HG03469 (cell line): Measurements from ENCODE around the gene SNX21.
"Not testable (repeated sequence)": the region's sequence is repeated elsewhere in the genome, so short reads cannot be mapped to it uniquely, and the experiment has no call there.

Source experiments
- ATAC-seq: cut with Tn5 transposase; IDR thresholded peaks from one replicate; pipeline ENCODE4 v1.9.1; 2021; ENCODE audit warnings: mild to moderate bottlenecking, moderate library complexity, moderate number of reproducible peaks; ENCODE audit not compliant: unreplicated experiment

The SNX21 gene

DNA sequence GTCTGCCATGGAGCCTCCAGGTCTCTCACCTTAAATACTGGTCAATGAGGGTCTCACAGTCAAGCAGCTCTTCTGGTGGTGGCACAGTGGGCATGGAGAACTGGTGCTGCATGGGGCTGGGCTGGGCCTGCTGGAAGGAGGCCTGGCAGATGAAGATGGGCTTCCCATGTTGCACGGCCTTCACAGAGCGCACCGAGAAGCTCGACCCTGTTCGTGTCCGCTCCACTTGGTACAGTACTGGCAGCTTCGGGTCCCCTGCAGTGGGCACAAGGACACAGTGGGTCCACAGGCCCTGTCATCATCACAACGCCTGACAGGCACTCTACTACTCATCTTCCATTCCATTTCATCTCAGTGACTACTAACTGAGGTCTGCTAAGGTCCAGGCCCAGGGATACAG lies 14.8 kb downstream of the SNX21 start:
- no peak for ATAC-seq

DNA sequence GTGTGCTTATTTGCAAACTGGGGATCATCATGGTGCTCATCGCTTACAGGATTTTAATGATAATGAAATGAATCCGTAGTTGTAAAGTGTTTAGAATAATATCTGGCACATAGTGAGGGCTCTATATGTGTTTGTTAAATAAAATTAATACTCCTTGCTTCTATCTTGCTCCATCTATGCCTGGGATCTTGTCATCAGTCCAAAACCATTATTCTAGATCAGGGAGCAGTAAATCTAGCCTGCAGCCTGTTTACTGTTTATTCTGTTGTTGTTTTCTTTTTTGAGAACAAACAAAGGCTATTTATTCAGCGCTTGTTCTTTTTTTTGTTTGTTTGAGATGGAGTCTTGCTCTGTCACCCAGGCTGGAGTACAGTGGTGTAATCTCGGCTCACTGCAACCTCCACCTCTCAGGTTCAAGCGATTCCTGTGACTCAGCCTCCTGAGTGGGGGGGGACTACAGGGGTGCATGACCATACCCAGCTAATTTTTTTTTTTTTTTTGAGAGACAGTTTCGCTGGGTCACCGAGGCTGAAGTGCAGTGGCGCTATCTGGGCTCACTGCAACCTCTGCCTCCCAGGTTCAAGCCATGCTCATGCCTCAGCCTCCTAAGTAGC lies 15.5 kb downstream of the SNX21 start:
- ATAC-seq: no peak

DNA sequence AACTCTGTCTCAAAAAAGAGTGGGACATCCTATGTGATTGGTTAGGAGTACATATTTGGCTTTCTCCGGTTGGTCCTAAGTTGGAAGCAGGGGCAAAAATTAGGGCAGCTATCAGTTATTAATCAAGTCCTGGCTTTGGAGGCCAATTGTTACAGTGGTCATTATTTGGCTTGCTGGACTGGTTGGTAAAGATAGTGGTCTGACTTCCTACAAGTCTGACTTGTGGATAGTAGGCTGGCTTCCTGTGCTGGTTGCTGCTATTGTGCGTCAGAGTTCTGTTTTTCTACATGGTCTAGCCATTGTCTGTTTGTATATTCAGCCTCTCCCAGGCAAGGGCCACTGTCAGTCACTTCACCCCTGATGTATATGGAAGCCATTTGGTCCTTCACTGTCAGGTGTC lies 16.6 kb downstream of the SNX21 start:
- no peak for ATAC-seq

DNA sequence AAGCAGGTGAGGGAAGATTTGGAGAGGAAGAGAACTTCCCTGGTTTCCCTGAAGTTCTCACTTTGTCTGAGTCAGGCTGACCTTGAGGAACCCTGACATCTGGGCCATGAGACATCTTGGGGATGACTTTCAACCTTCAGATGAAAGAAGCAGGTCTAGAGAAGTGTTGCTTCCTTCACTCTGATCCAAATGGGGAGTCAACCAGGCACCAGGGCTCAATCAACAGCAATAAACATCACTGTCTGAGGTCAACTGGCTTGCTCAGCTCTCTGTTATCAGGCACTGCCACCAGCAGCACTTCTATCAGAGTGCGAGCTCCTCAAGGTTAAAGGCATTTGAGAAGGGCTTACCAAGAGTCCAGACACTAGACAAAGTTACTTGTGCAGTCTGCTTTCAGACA lies 17.3 kb downstream of the SNX21 start:
- no peak for ATAC-seq

DNA sequence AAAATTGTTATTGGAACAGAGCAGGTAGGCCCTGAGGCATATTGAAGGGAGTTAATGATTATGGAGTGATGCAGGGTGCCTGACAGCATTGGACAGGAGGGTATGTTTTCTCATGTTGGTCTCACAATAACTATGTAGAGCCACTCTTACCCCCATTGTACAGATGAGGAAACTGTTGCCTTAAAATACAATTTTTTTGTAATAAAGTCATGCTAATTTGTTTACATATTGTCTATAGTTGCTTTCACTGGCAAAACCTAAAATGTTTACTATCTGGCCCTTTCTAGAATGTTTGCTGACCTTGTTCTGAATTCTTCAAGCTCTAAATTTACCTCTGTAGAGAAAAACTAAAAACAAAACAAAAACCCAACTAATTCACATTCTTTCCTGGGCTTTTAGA lies 17.9 kb downstream of the SNX21 start:
- no peak for ATAC-seq

DNA sequence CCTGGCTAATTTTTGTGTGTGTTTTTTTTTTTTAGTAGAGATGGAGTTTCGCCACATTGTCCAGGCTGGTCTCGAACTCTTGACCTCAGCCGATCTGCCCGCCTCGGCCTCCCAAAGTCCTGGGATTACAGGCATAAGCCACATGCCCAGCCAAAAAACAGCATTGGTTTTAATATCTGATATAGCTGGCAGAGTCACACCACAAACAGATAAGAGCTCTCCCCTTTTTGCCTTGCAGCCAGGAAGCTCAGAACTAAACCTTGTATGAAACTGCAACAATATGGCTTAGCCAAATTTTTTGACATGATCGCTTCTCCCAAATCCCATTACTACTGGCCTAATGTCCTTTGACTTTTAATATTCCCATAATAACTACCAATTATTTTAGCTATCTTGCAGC lies 18.7 kb downstream of the SNX21 start:
- ATAC-seq: no peak

DNA sequence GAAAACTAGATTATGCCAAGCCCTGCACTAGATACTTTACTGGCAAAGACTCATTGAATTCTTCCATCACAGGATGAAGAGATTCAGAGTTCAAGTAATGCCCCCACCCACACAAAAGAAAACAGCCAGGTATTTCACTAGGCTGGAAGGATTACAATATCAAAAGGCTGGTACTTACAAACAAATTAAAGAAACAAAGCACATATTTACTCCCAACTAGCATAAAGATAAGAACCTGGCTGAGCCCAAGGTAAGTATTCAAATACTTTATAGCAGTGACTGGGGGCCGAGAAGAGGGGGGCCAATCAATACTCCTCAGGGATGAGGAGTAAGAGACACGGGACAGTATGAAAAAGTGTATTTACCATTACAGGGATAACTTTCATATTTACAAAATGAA lies 19.9 kb downstream of the SNX21 start:
- ATAC-seq: no peak

DNA sequence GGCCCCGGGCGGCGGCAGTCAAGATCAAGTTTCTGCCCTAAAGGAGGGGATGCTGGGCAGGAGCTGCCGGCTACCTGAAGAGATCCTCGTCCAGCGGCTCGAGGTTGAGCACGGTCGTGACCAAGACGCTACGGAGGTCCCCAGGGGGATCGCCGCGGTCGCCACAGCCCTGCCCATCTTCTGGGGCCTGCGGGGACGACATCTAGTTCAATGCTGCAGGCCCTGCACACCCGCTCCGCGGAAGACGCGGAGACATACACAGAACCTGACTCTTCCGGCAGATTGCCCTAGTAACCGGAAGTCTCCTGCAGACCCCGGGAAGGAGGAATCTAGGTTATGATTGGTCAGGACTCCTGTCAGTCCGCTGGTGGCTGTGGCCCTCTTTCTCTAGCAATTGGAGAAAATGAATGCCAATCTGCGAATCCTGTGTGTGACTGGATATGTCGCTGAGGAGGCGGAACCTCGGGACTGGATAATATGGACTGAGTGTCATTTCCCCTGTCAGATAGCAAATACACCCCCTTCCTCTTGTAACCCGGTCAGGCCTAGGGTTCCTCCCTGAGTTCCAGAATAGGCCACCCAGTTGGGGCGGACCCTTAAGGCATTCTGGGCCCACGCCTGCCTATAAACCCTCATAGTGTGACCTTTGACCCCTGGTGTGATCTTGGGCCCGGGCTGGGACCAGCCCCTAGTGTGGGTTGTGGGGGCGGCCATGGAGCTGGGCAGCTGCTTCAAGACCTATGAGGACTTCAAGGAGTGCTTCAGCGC lies 23.7 kb downstream of the SNX21 start, which contains the start of the genes ACOT8 and ZSWIM3:
Gene ACOT8, minus strand, starts transcription at position 279 of the 768 bp plus-strand sequence. Its CDS starts 77 bp downstream, at position 202.
Gene ZSWIM3, plus strand, starts transcription at position 501 of the 768 bp plus-strand sequence. Its CDS starts 212 bp downstream, at position 713.
- ATAC-seq: peak; percentile 95

DNA sequence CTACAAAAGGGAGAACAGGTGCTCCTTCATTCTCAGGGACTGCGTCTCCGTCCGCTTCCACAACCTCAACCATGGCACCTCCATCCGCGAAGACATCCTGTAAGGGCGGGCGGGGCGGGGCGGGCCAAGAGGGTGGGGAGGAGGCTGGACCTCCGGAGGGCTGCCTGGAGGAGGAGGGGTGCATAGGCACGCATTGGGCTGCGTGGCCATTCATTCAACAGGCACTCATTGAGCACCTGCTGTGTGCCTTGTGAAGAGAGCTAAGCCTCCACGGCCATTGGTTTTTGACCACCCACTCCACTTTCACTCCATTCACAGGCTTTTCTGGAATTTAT lies 24.2 kb downstream of the SNX21 start:
- no peak for ATAC-seq

DNA sequence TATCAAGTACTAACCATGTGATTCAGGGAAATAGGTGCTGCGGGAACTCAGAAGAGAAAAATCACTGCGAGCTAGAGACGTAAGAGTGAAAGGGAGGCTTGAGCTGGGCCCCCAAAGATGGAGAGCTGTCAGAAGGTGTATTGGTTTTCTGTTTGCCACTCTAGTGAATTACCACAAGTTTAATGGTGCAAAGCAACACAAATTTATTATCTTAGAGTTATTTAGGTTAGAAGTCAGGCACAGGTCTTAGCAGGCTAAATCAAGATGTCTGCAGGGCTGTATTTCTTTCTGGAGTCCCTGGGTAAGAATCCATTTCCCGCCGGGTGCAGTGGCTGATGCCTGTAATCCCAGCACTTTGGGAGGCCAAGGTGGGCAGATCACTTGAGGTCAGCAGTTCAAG lies 26.3 kb downstream of the SNX21 start:
- ATAC-seq: no peak

DNA sequence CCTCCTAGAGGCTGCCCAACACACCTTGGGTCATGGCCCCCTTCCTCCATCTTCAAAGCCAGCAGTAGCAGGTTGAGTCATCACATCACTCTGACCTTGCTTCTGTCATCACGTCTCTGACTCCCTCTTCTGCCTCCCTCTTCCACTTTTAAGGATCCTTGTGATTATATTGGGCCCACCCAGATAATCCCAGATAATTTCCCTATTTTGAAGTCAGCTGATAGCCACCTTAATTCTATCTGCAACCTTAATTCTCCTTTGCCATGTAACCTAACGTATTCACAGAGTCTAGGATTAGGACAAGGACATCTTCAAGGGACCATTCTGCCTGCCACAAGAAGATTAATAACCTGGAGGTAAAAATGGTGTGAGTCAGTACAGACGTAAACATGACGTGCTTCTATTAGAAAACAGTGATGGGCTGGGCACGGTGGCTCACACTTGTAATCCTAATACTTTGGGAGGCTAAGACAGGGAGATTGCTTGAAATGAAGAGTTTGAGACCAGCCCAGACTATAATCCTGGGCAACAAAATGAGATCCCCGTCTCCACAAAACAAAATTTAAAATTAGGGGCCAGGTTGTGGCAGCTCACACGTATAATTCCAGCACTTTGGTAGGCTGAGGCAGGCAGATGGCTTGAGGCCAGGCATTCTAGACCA lies 27.1 kb downstream of the SNX21 start:
- no peak for ATAC-seq

DNA sequence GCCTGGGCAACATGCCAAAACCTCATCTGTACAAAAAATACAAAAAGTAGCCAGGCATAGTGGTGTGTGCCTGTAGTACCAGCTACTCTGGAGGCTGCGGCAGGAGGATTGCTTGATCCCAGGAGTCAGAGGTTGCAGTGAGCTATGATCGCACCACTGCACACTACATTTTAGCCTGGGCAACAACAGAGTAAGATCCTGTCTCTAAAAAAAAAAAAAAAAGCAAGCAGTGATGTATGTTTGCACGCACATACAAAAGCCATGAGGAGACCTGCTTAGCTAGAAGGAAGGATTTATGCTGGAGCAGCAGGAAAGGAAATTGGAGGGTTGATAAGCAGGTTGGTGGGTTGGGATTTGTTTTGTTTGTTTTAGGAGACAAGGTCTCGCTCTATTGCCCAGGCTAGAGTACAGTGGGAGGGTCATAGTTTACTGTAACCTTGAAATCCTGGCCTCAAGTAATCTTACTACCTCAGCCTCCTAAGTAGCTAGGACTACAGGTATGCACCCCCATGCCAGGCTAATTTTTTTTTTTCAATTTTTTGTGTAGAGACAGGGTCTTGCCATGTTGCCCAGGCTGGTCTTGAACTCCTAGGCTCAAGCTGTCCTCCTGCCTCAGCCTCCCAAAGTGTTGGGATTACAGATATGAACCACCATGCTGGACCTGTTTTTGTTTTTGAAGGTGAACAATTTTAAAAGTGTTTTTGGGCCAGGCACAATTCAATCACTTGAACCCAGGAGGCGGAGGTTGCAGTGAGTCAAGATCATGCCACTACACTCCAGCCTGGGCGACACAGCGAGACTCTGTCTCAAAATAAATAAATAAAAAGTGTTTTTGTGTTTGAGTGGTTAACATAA lies 27.8 kb downstream of the SNX21 start:
- ATAC-seq: no peak

DNA sequence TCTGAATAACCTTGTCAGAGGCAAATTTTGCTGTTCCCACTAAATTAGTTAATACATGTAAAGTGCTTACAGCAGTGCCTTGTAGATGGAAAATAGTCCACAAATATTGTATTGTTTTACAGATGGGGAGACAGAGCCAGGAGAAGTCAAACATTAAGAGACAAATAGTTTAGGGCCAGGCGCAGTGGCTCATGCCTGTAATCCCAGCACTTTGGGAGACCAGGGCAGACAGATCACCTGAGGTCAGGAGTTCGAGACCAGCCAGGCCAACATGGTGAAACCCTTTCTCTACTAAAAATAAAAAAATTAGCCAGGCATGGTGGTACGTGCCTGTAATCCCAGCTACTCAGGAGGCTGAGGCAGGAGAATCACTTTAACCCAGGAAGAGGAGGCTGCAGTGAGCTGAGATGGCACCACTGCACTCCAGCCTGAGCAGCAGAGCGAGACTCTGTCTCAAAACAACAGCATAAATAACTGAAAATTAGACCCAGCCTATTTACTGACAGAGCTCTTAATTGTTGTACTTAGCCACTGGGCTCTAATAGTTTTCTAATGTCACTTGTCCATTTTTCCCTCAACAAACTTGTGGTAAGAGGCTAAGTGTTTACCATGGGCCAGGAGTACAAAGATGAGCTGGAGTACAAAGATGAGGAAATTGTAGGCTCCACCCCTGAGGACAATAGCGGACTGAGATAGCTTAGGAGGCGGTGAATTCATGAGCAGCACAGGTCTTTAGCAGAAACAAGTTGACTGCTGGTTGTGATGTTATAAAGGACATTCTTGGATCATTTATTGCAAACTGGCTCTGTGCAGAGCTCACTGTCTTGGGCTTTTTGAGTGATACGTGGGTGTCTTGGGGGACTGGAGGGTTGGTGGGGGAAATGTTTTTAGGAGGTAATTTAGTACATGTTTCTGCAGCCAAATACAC lies 30.2 kb downstream of the SNX21 start:
- ATAC-seq: no peak

DNA sequence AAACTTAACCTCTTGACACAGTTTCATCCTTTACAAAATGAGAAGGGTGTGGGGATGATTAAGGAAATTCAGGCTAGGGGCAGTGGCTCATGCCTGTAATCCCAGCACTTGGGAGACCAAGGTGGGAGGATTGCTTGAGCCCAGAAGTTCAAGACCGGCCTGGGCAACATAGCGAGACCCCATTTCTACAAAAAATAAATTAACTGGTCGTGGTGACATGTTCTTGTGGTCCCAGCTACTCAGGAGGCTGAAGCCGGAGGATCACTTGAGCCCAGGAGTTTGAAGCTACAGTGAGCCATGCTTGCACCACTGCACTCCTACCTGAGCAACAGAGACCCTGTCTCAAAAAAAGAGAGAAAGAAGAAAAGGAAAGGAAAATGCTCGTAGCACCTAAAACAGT lies 32.9 kb downstream of the SNX21 start:
- ATAC-seq: no peak

DNA sequence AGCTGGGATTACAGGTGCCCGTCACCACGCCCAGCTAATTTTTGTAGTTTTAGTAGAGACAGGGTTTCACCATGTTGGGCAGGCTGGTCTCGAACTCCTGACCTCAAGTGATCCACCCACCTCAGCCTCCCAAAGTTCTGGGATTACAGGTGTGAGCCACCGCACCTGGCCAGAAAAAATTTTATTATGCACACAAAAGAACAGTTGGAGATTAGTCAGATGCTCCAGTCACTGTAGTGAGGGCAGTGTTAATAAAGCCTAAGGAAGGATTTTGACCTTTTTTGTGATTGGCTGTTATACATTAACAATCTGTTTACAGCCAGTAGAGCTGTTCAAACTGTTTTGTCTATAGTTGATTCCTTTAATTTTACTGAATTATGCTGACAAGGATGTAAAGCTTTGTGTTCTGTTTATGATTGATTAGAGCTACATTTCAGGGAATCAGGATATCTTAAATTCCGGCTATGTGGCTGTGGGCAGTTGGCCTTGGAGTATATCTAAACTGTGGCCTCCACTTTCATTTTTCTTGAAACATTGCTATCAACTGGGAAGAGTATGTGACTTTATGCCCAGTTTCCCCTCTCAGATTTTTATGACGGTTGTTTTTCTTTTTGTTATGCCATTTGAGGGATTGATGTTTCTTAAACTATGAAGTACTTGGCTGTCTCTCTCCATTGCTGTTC lies 33.7 kb downstream of the SNX21 start:
- ATAC-seq: no peak

DNA sequence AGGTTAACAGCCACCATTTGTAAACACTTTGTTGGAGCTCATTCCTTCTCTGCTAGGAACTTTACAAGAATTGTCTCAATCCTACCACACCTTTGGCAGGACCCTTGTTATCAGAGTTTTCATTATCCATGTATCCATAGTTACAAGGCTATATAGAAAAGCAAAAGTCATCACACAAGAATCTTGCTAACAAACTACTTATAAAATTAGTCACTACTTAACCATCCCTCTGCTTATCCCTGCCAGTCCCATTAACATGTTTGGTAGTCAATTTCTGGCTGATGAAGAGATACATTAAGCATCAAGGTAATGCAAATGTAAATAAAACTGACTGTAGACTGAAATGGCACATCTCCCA lies 34.2 kb downstream of the SNX21 start:
- ATAC-seq: no peak

DNA sequence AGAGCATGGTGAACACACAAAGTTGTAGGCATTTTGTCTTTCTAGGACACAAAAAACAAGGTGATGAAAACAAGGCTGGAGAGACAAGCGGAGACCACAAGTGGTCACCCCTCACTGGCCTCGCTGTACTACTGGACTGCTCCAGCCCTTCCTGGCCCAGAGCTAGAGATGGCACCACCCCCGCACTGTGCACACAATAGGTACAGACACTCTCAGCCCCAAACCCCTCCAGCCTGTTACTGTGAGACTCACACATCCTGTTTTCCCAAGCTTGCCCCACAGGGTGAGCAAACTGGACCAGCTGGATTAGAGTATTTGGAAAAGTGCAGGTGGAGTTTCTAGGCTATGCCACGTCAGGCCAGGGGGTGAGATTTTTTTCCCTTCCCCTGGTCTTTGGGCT lies 39.0 kb downstream of the SNX21 start:
- ATAC-seq: no peak

DNA sequence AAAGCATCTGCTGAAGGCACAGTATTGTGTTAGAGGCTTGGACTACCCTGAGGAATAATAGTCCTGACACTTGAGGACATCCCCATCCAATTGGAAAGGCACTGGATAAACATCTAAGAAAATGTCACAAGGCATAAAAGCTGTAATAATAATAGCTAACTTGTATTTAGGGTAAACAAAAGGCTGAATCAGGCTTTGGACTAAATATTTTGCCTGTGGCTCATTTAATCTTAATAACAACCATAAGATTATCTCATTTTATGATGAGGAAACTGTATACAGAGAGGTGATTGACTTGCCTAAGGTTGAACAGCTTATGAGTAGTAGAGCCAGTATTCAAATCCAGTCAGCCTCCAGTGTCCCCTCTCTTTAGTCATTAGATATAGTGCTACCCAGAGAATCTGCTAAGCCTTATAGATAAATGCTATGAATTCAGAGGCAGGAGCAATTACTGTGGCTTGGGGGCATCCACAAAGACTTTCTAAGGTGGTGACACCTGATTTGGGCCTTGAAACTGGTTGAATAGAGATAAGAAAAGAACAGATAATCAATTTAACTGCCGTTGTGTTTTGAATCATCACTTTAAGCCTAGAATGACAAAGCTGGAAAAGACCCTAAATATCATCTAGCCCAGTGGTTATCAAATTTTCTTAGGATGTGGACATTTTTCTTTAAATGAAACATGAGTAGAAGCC lies 40.0 kb downstream of the SNX21 start:
- ATAC-seq: no peak

DNA sequence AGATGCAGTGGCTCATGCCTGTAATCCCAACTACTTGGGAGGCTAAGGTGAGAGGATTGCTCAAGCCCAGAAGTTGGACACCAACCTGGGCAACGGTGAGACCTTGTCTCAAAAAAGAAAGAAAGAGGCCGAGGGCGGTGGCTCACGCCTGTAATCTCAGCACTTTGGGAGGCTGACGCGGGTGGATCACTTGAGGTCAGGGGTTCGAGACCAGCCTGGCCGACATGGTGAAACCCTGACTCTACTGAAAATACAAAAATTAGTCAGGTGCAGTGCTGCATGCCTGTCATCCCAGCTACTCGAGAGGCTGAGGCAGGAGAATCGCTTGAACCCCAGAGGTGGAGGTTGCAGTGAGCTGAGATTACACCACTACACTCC lies 40.5 kb downstream of the SNX21 start:
- ATAC-seq: not testable (repeated sequence)
